ENCODE data around the gene ZNF569.
"Not testable (repeated sequence)": the region's sequence is repeated elsewhere in the genome, so short reads cannot be mapped to it uniquely, and the experiment has no call there.

The ZNF569 gene

GRCh38 chr19:37466798-37467607, at the start of gene ZNF569:
TSS of gene ZNF569 (minus strand) at chr19:37467444. CDS start at chr19:37444921, 22,523 bp downstream.
- DNase-seq (ENCODE audit: low read depth in 3 of 3), result peak; percentile 70 to 83 (median 79)

GRCh38 chr19:37513397-37513796, 46.2 kb upstream of the ZNF569 start:
- no peak for DNase-seq (ENCODE audit: low read depth in 3 of 3)

GRCh38 chr19:37511821-37512220, 44.6 kb upstream of the ZNF569 start:
- DNase-seq (ENCODE audit: low read depth in 3 of 3), result no peak

GRCh38 chr19:37511186-37511585, 43.9 kb upstream of the ZNF569 start:
- no peak for DNase-seq (ENCODE audit: low read depth in 3 of 3)

GRCh38 chr19:37507167-37507464, 39.9 kb upstream of the ZNF569 start:
- DNase-seq (ENCODE audit: low read depth in 3 of 3), result no peak

GRCh38 chr19:37506387-37507166, 39.3 kb upstream of the ZNF569 start, which contains the start of gene ZNF793:
TSS of gene ZNF793 (plus strand) at chr19:37506939. CDS start at chr19:37523440, 16,501 bp downstream.
- DNase-seq (ENCODE audit: low read depth in 3 of 3), result peak; percentile 47 to 72 (median 62)

- no peak for DNase-seq (ENCODE audit: low read depth in 3 of 3)
Measured at GRCh38 chr19:37505958-37506386, 38.7 kb upstream of the ZNF569 start.

- DNase-seq (ENCODE audit: low read depth in 3 of 3), result no peak
Measured at GRCh38 chr19:37492213-37492612, 25.0 kb upstream of the ZNF569 start.

- DNase-seq (ENCODE audit: low read depth in 3 of 3), result no peak
Measured at GRCh38 chr19:37484406-37485168, 17.3 kb upstream of the ZNF569 start.

- DNase-seq (ENCODE audit: low read depth in 3 of 3), result no peak
Measured at GRCh38 chr19:37472165-37472564, 4.9 kb upstream of the ZNF569 start.

- DNase-seq (ENCODE audit: low read depth in 3 of 3), result no peak
Measured at GRCh38 chr19:37470216-37470615, 3.0 kb upstream of the ZNF569 start.

GRCh38 chr19:37468961-37469777, 1.9 kb upstream of the ZNF569 start, which contains the start of gene ZNF570:
TSS of gene ZNF570 (plus strand) at chr19:37469356. CDS start at chr19:37470355, 999 bp downstream.
- peak; percentile 64 to 81 (median 77) for DNase-seq (ENCODE audit: low read depth in 3 of 3)

- no peak for DNase-seq (ENCODE audit: low read depth in 3 of 3)
Measured at GRCh38 chr19:37467608-37468090, 405 bp upstream of the ZNF569 start.

GRCh38 chr19:37466277-37466797, 907 bp downstream of the ZNF569 start:
- DNase-seq (ENCODE audit: low read depth in 3 of 3), result no peak

- no peak for DNase-seq (ENCODE audit: low read depth in 3 of 3)
Measured at GRCh38 chr19:37452500-37453245, 14.6 kb downstream of the ZNF569 start.

- DNase-seq (ENCODE audit: low read depth in 3 of 3), result no peak
Measured at GRCh38 chr19:37413313-37414084, 53.7 kb downstream of the ZNF569 start.

- no peak for DNase-seq (ENCODE audit: low read depth in 3 of 3)
Measured at GRCh38 chr19:37412700-37413099, 54.5 kb downstream of the ZNF569 start.

- DNase-seq (ENCODE audit: low read depth in 3 of 3), result not testable (repeated sequence)
Measured at GRCh38 chr19:37406140-37406846, 61.0 kb downstream of the ZNF569 start.

GRCh38 chr19:37403403-37403802, 63.8 kb downstream of the ZNF569 start:
- DNase-seq (ENCODE audit: low read depth in 3 of 3), result no peak
